ENCODE measurements around the gene HDAC7.

The HDAC7 gene

DNA sequence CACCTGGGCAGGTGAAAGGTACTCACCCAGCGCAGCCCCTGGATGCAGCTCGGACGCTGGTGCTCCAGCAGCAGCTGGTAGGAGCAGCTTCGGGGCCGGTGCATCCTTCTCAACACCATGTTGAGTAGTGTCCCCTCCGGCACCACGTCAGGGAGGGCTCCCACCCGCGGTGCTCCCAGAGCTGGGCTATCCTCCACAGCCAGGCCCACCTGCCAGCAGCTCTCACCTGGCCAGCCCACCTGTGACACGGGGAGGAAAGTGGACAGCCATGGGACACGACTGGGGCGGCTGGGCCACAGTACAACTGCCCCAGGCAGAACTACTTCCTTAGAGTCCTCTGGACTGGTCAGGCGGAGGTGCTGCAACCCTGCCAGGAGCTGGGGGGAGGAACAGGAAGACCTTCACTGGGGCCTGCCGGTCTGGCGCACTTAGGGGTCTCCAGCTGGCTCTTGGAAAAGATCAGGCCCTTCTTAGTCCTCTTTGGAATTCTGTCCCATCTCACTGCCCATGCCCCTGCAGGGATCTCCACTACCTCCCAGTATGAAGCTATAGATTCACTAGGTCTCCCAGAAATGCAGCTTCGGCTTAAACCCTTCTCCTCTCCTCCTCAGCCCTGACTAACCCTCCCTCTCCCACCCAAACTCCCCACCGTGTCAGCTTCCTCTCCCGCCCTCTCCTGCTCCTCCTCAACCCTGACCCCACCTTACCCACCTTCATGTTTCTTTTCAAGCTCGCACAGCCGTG, 61.7 kb downstream of the HDAC7 start:
- no peak for DNase-seq

DNA sequence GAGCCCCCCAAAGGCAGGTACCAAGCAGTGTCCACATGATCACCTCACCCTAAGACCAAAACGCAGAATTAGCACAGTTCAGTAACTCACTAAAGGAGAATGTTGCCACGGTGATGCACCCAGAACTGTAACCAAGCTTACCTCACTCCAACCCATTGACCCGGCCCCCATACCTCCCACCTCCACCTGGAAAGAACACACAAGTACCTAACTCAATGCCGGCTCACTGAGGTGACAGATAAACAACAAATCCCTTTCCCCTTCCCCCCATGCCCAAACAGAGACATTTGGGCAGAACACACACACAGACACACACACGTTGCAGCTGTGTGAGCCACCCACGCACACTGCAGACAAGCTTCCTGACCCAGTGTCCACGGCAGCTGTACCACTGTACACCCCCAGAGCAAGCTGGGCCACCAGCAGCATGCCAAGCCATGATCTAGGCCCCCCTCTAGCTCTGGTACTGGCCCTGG, 62.3 kb downstream of the HDAC7 start:
- no peak for DNase-seq

DNA sequence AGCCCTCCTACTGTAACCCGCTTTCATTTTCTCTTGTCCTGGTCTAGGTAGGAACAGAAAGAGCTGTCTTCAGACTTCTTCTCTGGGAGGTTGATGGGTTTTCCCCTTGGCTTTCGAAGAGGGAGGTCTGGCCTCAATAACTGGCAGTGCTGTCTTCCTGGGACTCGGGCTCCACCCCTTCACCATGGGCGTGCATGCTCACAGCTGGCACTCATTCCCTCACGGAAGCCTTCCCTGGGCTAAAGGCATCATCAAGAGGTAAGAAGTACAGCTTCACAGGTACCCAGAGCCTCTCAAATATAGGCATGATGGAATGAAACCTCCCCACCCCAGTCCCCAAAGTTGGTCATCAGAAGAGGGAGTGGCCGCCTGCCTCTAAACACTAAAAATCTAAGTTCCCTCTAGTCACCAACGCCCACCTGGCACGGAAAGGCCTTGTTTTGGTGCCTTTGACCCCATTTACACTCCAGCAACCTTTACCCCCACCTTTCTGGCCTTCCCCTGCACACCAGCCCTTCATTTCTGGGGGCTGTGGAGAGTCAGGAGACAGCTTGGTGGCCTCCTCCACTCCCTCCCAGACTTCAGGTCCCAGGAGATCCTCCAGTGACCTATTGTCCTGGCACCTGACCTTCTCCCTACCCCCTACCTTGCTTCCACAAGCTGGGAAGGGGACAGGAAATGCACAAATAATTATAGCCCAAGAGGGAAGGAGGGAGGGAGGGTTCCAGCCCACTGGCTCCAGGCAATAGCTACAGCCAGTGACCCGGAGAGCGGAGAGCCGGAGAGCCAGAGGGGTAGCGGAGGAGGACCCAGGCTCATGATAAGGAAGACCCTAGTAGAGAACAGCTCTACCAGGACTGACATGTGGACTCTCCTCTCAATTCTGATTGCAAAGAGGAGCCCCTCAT, 63.8 kb downstream of the HDAC7 start:
- no peak for DNase-seq

DNA sequence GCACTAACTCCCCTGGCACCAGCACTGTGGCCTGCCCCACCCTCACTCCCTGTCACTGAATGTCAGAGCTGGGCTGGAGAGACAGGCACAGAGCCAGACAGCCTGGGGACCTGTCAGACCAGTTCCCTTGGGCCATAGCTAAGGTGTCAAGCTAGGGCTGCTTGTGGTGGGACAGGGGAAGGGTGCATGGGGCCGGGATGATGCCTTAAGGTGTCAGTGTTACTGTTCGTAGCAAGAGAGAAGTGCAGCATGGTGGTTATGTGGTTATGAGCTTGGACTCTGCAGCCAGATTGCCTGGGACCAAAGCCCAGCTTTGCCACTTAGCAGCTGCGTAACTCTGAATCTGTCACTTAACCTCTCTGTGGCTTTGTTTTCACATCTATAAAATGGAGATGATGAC, 64.8 kb downstream of the HDAC7 start:
- no peak for DNase-seq

DNA sequence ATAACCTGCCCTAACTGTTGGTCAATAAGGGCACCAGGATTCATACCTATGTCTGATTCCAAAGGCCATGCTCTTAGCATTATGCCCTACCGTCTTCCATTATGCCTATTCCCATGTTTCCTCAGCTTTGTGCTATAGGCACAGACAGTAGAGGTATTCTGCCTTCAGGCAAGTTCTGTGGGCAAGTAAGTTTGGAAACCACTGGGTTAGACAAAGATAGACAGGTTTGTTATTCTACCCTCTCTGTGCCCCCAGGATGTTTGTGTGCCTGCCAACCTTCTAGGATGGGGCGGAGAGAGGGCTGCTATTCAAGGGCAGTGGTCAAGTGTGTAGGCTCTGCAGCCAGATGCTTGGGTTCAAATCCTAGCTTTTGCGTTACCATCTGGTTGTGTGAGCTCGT, 65.6 kb downstream of the HDAC7 start:
- DNase-seq: no peak

DNA sequence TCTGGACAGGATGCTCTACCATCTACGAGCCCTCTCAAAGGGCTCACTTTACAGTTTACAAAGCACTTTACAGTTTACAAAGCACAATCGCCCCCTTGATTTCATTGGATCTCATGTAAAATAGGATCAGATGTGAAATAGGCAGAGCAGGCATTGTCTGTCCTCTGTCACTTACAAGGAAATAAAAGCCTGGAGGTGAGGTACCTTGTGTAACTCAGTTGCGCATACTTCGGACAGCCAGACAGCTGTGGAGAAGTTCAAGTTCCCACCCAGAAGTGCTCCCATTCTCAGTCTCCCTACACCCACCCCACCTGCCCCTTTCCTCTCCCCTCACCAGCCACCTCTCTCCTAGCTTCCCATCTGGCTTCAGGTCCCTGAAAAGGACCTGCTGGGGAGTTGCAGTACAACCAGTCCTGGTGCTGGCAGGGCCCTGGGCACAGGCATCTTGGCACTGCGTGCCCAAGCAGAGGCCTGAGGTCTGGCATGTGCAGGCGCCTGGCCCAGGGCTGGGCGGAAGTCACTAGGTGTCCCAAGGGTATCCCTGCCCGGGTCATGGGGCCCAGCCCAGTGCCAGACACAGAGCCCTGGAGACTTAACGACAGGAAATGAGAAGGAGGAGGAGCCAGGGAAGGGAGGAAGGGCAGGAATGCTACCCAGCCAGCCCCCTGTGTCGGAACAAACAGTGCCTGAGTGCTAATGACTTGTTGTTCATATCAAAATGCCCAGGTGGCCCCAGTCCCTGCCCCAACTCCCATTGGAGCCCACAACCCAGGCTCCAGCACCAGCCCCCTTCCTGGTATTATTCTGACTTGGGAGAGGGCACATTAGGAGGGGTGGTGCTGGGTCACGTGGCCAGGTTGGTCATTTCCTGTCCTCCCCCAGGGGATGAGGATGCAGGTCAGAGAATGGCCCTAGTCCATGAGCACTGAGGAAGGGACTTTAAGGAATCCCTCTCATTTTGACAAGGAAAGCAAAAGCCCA, 66.4 kb downstream of the HDAC7 start:
- DNase-seq: no peak

DNA sequence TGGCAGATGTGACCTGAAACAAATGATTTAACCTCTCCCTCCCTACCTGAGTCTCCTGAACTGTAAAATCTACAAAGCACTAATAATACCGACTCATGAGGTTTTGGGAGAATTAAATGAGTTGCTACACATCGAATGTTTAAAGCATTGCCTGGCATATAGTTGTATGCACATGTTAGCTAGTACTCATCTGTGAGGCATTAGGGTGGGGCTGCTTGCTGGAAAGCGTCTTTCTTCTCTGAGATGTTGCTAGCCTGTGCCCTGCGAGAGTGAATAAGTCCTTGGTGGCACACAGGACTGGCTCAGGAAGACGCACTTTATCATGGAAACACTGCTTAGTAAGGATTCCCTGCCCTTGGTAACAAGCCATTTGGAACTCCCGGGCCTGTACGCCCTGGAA, 67.2 kb downstream of the HDAC7 start:
- no peak for DNase-seq

DNA sequence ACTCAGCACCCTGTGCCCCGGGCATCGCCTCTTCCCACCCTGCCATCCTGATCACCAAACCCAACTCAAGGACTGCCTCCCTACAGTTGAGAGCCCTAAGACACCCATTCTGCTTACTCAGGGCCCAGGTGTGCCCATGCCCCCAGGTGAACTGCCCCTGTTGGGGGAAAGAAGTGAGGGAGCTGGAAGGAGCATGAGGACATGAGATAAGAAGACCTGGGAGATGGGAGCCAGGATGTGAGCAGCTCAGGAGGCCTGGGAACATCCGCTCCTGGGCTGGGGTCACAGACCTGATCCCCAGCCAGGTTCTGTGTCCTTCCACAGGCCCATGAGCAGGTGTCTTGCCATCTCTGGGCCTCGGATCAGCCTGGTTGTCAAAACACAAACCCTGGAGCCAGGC, 67.6 kb downstream of the HDAC7 start:
- DNase-seq: no peak

DNA sequence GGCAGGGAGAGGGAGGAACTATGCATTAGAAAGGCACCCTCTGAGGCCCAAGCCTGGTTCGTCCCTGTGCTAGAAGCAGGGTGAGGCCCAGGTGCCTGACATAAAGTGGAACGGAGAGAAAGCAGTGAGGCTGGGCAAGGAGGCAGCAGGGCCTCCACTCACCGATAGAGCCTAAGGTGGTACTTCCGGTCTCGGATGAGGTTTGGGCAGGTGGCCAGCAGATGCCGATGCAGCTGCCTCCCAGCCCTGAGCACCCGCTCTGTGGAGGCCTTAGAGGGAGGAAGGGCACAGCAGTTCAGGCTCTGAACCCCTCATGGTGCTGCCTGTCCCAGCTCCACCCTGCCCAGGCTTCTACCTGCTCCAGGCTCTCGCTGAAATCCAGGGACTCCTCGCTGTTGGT, 68.1 kb downstream of the HDAC7 start:
- no peak for DNase-seq

DNA sequence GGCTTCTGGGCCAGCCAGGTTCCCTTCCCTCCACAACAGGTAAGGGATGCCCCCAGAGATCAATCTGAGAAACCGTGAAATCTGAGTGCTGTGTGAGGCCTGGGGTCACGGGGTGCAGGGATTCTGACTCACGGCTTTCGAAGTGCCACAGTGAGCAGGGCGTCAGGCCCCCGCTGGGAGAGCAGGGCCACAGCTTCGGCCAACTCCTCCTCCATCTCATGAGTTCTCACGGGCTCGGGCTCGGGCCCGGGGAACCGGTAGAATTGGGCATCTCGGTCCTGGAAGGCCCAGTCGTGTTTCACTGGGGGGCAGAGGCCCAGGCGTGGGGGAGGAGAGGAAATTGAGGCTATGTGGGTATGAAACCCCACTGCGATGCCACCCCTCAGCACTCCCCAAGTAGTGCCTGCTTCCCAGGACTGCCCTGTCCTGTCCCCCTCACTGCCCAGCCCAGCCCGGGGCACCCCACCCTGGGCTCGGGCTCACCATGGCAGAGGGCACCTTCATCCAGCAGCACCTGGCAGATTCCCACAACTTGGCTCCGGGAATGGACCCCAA, 68.7 kb downstream of the HDAC7 start:
- no peak for DNase-seq

DNA sequence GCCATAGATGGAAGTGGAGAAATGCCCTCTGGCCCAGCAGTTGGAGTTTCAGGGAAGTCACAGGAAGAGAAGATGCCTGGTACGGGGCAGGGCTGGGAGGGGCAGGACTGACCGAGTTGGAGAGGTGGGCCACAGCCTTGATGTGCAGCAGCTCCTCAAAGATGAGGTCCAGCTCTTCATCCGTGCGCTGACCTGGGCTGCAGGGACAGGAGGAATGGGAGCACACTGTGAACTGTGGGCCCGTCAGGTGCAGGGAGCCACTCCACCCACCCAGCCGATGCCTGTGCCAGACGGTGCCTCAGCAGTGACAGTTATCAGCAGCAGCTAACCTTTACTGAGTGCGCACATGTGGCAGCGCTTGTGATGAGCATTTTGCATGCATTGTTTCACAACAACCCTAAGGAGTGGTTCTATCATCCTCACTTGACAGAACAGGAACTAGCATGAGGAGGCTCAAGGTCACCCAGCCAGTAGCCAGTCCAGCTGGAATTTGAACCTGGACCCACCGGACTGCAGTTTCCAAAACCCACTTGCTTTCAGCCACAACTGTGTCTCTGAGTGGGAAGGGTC, 69.4 kb downstream of the HDAC7 start:
- DNase-seq: peak; percentile 10

DNA sequence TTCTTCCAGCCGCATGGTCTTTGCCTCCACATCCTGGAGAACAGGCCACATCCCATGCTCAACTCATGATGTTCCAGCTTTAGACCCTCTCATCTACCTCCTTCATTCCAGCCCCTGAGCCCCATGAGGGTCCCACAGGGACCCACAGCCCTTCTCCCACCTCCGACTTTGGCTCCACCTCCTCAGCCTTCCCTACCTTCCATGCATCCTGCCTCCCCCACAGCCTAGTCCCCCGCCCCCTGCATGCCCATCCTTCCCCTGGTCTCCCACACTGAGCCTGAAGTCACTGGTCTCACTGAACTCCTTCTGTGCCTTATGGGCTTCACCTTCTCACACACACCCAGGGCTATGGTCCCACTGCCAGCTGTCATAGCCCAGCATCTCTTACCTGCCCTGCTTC, 70.8 kb downstream of the HDAC7 start:
- DNase-seq: no peak

DNA sequence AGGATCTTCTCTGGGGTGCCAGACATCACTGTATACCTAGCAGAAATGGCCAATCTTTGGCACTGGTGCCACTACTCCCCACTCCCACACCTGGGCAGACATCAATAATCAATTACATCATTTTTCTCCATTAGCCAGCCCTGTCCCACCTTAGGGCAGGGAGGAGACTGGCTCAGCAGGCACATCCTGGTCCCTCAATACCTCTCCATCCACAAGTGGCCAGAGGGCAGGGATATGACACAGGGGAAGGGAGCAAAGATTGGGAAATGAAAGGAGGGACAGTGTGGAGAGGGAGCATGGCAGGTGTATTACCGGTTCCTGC, 71.2 kb downstream of the HDAC7 start:
- DNase-seq: no peak

DNA sequence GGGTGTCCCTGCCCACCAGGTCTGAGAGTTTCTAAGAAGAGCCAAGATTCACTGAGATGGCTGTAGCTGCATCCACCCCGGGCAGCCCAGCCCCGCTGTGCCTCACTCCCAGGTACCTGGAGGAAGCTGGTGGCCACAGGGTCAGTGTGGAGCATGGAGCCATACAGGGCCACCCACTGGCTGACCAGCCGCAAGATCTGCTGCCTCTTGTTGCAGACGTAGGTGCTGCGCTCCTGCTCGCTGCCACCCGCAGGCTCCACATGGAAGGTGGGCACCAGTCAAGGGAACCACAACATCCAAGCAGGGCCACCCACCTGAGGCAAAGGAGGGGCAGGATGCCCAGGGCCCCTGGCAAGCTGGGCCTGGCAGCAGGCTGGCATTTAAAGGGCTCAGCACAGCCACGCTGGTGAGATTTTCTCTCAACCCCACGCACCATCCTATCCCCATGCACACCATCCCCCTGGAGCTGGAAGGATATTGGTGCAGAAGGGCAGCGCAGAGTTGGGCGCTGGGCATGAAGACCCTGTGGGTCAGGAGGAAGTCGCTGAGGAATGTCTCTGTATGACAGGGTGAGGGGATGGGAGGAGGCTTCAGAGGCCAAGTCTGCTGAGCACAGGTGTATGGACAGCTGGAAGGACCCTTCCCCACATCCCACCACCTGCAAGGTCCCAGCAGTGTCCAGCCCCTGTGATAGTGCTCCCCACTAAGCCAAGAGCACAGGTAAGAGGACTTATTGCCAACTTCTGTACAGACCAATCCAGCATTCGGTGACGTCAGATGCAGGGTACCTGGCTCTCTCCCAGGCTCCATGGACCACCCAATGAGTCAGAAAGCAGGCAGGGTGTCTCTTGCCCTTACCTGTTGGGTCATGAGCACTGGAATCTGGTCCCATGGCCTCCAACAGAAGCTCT, 71.9 kb downstream of the HDAC7 start:
- no peak for DNase-seq

DNA sequence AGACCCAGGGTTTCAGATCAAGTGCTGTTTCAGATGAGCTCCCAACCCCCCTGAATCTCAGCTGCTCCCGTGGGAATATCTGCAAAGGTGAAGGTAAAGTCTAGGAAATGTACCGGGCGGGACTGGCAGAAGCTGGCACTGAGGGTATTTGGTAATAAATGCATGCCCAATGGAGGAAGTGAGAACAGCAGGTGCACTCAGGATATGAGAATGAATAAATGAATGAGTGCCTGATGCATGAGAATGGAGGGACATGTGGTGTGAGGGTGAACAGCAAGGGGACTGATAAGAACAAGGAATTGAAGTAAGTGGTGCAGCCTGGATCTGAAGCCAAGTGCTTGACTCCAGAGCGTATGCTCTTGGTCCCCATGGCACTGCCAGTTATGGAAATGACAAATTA, 72.6 kb downstream of the HDAC7 start:
- DNase-seq: no peak

DNA sequence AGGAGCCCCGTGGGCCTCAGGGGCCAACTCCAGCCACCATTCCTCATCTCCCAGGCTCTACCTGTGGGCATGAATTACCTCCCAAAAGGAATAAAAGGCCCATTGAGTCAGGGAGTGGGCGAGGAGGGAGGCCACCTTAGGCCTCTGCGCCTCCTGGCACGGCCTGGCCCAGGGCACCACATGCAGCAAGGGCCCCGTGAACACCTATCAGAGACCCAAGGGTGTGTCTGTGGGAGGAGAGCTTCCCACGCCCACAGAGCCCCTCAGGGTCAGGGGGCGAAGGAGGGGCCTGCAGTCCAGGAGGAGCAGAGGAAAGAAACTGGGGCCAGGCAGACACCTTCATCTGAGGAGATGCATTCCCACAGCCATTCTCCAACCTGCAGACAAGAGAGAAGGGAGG, 73.2 kb downstream of the HDAC7 start:
- no peak for DNase-seq

DNA sequence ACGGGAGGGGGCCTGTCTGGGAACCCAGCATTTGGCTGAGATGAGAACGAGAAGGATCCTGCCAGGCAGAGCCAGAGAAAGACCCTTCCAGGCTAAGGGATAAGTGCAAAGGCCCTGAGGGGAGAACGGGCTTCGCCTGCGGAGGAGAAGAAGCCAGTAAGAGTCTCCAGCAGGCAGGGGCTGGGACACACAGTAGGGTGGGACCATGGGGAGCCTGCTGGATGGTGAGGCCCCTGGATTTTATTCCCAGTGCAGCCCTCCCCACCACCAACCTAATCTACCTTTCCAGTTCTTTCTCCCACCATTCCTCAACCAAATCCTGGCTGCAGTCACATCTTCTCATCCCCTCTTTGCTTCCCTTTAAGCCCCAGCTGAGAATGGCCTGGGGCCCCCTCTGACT, 73.6 kb downstream of the HDAC7 start:
- DNase-seq: no peak

DNA sequence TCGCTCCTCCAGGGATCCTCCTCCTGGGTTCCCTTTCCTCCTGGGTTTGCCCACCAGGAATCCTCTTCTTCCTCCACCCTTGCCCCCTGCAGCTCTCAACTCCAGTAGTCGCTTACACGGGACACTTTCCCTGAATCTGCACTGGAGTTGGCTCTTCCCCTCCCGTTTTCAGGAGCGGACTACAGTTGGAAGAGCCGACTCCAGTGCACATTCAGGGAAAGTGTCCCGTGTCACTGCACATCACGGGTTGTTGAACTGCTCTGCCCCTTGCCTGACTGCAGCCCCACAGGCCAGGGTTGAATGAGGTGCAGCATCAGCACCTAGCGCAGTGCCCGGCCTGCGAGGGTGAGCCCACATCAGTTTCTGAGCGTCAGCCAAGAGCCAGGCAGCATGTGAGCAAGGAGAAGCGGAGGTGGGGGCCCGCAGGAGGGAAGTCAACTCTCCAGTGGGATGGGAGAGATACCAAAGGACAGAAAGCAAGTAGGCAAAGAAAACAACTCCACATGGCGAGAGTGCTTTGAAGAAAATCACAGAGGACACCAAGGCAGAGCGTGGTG, 74.1 kb downstream of the HDAC7 start:
- no peak for DNase-seq

DNA sequence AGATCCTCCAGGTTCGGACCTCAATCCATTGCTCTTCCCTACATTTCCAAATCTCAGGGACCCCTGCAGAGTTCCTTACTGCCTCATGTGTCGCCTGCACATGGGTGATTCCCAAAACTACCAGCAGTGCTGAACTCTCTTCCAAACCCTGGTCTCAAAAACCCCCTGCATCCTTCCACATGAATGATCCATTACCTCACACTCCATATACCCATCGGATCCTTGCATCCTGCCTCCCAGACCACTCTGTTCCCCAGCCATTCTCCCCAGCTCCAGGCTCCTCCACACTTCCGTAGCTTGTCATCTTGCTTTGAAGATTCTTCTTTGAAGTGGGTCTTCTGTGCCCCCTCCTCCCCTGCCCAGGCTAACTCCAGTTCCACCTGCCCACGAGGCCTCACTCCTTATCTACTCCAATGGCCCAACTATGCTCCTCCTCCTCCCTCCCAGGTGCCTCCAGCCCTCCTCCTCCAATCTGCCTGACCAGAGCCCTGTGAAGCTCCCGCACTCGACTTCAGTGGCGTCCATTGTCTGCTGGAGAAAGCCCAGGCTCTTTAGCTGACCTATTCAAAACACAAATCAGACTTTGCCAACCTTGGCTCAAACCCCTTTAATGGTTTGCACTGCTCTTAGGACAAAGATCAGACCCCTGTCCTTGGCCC, 74.8 kb downstream of the HDAC7 start:
- no peak for DNase-seq

DNA sequence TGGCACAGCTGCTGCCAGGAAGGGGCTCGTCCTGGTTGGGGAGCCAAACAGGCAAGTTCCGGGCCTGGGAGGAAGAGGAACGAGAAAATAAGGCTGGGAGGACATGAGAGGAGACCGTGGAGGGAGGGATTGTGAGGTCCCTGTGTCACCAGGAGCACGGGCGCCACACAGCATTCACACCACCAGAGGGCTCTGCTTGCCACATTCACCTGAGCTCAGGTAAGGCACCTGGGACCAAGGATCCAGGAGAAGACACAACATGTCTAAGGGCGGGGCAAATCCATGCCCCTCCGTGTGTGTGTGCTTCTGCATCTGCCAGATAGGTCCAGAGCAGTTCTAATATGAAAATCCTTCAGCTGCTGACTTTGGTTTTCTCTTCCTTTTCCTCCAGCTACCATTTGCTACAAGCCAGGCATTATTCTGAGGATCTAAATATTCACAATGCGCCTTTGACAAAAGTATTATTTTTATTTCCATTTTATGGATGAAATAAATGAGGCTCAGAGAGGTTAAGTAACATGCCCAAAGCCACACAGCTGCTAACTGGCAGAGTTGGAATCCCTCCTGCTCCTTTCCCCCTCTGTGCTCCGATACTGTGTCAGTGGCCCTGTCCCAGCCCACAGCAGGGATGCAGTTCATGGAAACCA, 75.6 kb downstream of the HDAC7 start:
- peak; percentile 20 for DNase-seq

Data from OCI-M1 (cell line).